Mesendoderm (in vitro differentiated cells): ENCODE data around the gene AICDA.

Experiments used
- DNase-seq: peaks from one replicate; pipeline ENCODE4 v3.0.0; 2013
- H2AK5ac ChIP-seq: 2 replicates; pipeline ENCODE4 v1.6.1; 2013; ENCODE audit warnings: low read length, inconsistent platforms
- H2BK120ac ChIP-seq: 2 replicates; pipeline ENCODE4 v1.6.1; 2013; ENCODE audit warnings: low read depth, mild to moderate bottlenecking, low read length, moderate library complexity, mixed read lengths
- H2BK15ac ChIP-seq: replicated peaks from 2 replicates; pipeline ENCODE4 v1.6.1; 2013; ENCODE audit warnings: low read depth, mild to moderate bottlenecking, moderate library complexity
- H2BK5ac ChIP-seq: 2 replicates; pipeline ENCODE4 v1.6.1; 2013; ENCODE audit warnings: low read length, inconsistent platforms
- H3K18ac ChIP-seq: 2 replicates; pipeline ENCODE4 v1.6.1; 2013; ENCODE audit warnings: mild to moderate bottlenecking, low read length, mixed read lengths
- H3K23ac ChIP-seq: one replicate; pipeline ENCODE4 v1.6.1; 2013; ENCODE audit warnings: low read length
- H3K27ac ChIP-seq: 2 replicates; pipeline ENCODE4 v1.5.1; 2013; ENCODE audit warnings: low read depth, mild to moderate bottlenecking, inconsistent platforms, low read length, moderate library complexity
- H3K27me3 ChIP-seq: 2 replicates; pipeline ENCODE4 v1.6.1; 2013; ENCODE audit warnings: low read length, control low read depth, mild to moderate bottlenecking, inconsistent platforms; ENCODE audit not compliant: insufficient read depth, poor library complexity
- H3K36me3 ChIP-seq: 2 replicates; pipeline ENCODE4 v1.6.1; 2013; ENCODE audit warnings: low read length, inconsistent platforms; ENCODE audit not compliant: control insufficient read depth, insufficient read depth
- H3K4ac ChIP-seq: one replicate; pipeline ENCODE4 v1.6.1; 2013; ENCODE audit warnings: low read depth, mild to moderate bottlenecking, low read length, moderate library complexity
- H3K4me1 ChIP-seq: 2 replicates; pipeline ENCODE4 v1.6.1; 2013; ENCODE audit warnings: low read depth, low read length, inconsistent platforms; ENCODE audit not compliant: control insufficient read depth
- H3K4me2 ChIP-seq: 2 replicates; pipeline ENCODE4 v1.6.1; 2013; ENCODE audit warnings: low read length
- H3K4me3 ChIP-seq: 2 replicates; pipeline ENCODE4 v1.5.1; 2013; ENCODE audit warnings: mild to moderate bottlenecking, low read length
- H3K56ac ChIP-seq: one replicate; pipeline ENCODE4 v1.6.1; 2013; ENCODE audit warnings: low read length
- H3K79me1 ChIP-seq: 2 replicates; pipeline ENCODE4 v1.6.1; 2013; ENCODE audit warnings: low read length, inconsistent platforms
- H3K79me2 ChIP-seq: 2 replicates; pipeline ENCODE4 v1.6.1; 2013; ENCODE audit warnings: mild to moderate bottlenecking, low read length; ENCODE audit not compliant: control insufficient read depth, insufficient read depth
- H3K9ac ChIP-seq: 2 replicates; pipeline ENCODE4 v1.6.1; 2013; ENCODE audit warnings: low read length, inconsistent platforms
- H4K5ac ChIP-seq: one replicate; pipeline ENCODE4 v1.6.1; 2013; ENCODE audit warnings: low read length
- H4K8ac ChIP-seq: one replicate; pipeline ENCODE4 v1.6.1; 2013; ENCODE audit warnings: low read depth, mild to moderate bottlenecking, control low read depth, low read length, moderate library complexity
- whole genome bisulfite sequencing: extraction: QIAGEN DNeasy Blood & Tissue Kit; methylation state at CpG from one replicate; pipeline ENCODE4 v1.1.7; 2013; ENCODE audit warnings: low lambda C conversion rate, missing lambda C conversion rate; ENCODE audit not compliant: insufficient coverage; ENCODE audit errors: extremely low coverage; 5-methylcytosine and 5-hydroxymethylcytosine counted together

Gene AICDA

GRCh38 chr12:8647968-8648367 is 35.3 kb upstream of the AICDA start:
- DNase-seq = peak; percentile 62
- no peak overlapping the region for H2BK5ac ChIP-seq
- H3K79me2 ChIP-seq = no peaks in the 10 kb centered on the region
- no peak overlapping the region for H3K4me3 ChIP-seq
- H2BK120ac ChIP-seq = no peak overlapping the region
- no peak overlapping the region for H3K4ac ChIP-seq
- no peak overlapping the region for H3K4me2 ChIP-seq
- no CpG with 5 or more reads among the region's 5 CpGs for WGBS
- H3K27ac ChIP-seq = no peak overlapping the region
- no peaks in the 10 kb centered on the region for H3K36me3 ChIP-seq
- H3K18ac ChIP-seq = no peak overlapping the region
- no peak overlapping the region for H3K23ac ChIP-seq
- no peak overlapping the region for H2AK5ac ChIP-seq
- H3K4me1 ChIP-seq = peaks cover 4% of the 10 kb centered on the region
- no peak overlapping the region for H3K56ac ChIP-seq
- no peaks in the 10 kb centered on the region for H3K79me1 ChIP-seq
- H3K9ac ChIP-seq = no peak overlapping the region
- no peak overlapping the region for H4K5ac ChIP-seq
- no peak overlapping the region for H4K8ac ChIP-seq
- H3K27me3 ChIP-seq = no peaks in the 10 kb centered on the region
- no peak overlapping the region for H2BK15ac ChIP-seq

GRCh38 chr12:8644345-8645248 is 31.9 kb upstream of the AICDA start:
- no peak for DNase-seq
- Histone ChIP-seq H2BK5ac (no peak overlapping the region), H3K56ac (no peak overlapping the region), H3K23ac (no peak overlapping the region), H3K4me1 (peaks cover 7% of the 10 kb centered on the region), H3K9ac (no peak overlapping the region), H3K79me2 (no peaks in the 10 kb centered on the region), H3K4ac (no peak overlapping the region), H4K5ac (peak overlapping the region; percentile 41), H2AK5ac (no peak overlapping the region), H3K4me3 (no peak overlapping the region), H3K27ac (peak overlapping the region; percentile 33), H3K18ac (peak overlapping the region; percentile 94), H4K8ac (no peak overlapping the region), H3K4me2 (no peak overlapping the region), H2BK120ac (no peak overlapping the region), H2BK15ac (no peak overlapping the region), H3K36me3 (no peaks in the 10 kb centered on the region), H3K27me3 (no peaks in the 10 kb centered on the region), H3K79me1 (no peaks in the 10 kb centered on the region)
- WGBS = no CpG with 5 or more reads among the region's 5 CpGs

DNA sequence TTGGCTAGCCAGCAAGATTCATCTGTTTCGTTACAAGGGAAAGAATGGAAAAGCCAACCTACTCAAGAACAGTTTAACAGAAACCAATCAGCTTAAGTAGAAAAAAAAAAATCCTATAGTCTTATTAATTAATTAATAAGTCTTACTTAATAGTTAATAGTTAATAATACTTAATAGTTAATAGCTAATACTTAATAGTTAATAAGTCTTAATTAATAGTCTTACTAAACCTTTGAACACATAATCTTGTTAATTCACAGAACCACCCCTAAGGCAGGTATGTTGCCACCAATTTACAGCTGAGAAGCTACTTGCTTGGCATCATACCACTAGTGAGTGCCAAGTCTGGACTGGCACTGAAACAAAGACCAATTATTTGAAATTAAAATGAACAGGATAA is 30.1 kb upstream of the AICDA start:
- H3K18ac ChIP-seq = no peak overlapping the region
- H2BK120ac ChIP-seq = no peak overlapping the region
- no peak overlapping the region for H3K27ac ChIP-seq

DNA sequence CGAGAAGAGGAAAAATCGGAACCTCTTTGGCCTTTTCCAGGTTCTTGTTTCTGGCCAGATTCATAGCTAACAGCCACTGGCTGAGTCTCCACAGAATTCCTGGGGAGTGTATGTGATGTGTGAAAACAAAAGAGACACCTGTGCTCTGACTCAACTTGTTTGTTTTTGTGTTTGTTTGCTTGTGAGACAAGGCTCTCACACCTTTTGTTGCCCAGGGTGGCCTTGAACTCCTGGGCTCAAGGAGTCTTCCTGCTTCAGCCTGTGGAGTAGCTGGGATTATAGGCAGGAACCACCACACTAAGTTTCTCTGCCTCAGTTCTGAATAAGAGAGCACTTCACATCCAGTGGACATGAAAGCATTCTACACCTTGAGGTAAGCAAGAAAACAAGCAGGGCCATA is 27.3 kb upstream of the AICDA start:
- Histone ChIP-seq H3K27me3 (no peaks in the 10 kb centered on the region), H3K79me1 (no peaks in the 10 kb centered on the region), H4K8ac (no peak overlapping the region), H3K4ac (no peak overlapping the region), H3K56ac (peak overlapping the region; percentile 44), H2AK5ac (no peak overlapping the region), H2BK5ac (peak overlapping the region; percentile 42), H4K5ac (no peak overlapping the region), H3K18ac (no peak overlapping the region), H2BK15ac (peak overlapping the region; percentile 97), H3K4me1 (peaks cover 23% of the 10 kb centered on the region), H3K4me3 (no peak overlapping the region), H3K9ac (no peak overlapping the region), H2BK120ac (no peak overlapping the region), H3K4me2 (no peak overlapping the region), H3K79me2 (no peaks in the 10 kb centered on the region), H3K27ac (peak overlapping the region; percentile 43), H3K23ac (no peak overlapping the region), H3K36me3 (no peaks in the 10 kb centered on the region)
- no CpG with 5 or more reads among the region's 2 CpGs for WGBS
- peak; percentile 64 for DNase-seq

More for the DNA sequence above, 30.1 kb upstream of the AICDA start:
- Histone ChIP-seq H3K4me3 (no peak overlapping the region), H3K79me1 (no peaks in the 10 kb centered on the region), H3K27me3 (no peaks in the 10 kb centered on the region), H2AK5ac (no peak overlapping the region), H4K8ac (no peak overlapping the region), H3K4me2 (no peak overlapping the region), H2BK15ac (no peak overlapping the region), H3K36me3 (no peaks in the 10 kb centered on the region), H3K23ac (no peak overlapping the region), H3K4me1 (peaks cover 10% of the 10 kb centered on the region), H3K56ac (no peak overlapping the region), H3K79me2 (no peaks in the 10 kb centered on the region), H3K4ac (no peak overlapping the region), H4K5ac (no peak overlapping the region), H3K9ac (no peak overlapping the region), H2BK5ac (no peak overlapping the region)
- no peak for DNase-seq
- WGBS = no CpG with 5 or more reads among the region's 1 CpG

DNA sequence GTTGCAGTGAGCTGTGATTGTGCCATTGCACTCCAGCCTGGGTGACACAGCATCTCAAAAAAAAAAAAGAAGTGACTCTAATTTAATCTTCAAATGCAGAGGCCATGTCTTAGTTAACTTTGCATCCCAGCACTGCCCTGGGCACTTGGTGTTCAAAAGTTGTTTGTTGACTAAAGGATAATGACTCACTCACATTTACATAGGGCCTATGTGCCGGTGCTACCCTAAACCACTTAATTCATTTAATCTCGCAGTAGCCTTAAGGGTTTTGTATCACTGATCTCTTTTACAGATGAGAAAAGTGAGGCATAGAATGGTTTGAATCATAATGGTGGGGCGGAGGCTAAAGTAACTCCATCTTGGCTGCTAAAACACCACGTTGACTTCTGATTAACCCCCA is 26.3 kb upstream of the AICDA start:
- Histone ChIP-seq H2AK5ac (no peak overlapping the region), H3K9ac (no peak overlapping the region), H3K4me2 (no peak overlapping the region), H2BK120ac (no peak overlapping the region), H3K27ac (no peak overlapping the region), H3K79me1 (no peaks in the 10 kb centered on the region), H3K56ac (no peak overlapping the region), H4K8ac (no peak overlapping the region), H2BK5ac (no peak overlapping the region), H4K5ac (no peak overlapping the region), H3K18ac (no peak overlapping the region), H3K79me2 (no peaks in the 10 kb centered on the region), H3K23ac (no peak overlapping the region), H3K36me3 (no peaks in the 10 kb centered on the region), H3K27me3 (no peaks in the 10 kb centered on the region), H2BK15ac (no peak overlapping the region), H3K4me3 (no peak overlapping the region), H3K4ac (no peak overlapping the region), H3K4me1 (peaks cover 20% of the 10 kb centered on the region)
- WGBS = no CpG with 5 or more reads among the region's 4 CpGs
- DNase-seq = no peak
